ENCODE data around the gene MAML3. TPM values are rescaled to one million over a fixed set of nuclear protein-coding genes. Genes with fewer than 3 reads are reported as not detected.

MAML3 gene
- total and polyA plus RNA-seq, 12 donors, result 1.1 to 4.6 (median 2.6) TPM

- TF ChIP-seq CTCF (IDR thresholded peaks at IDR 0.05), result no peak
- no peaks in the 10 kb centered on the region for H3K27me3 ChIP-seq
- no peaks in the 10 kb centered on the region for H3K9me3 ChIP-seq
- H3K36me3 ChIP-seq, result no peaks in the 10 kb centered on the region
- DNase-seq, result no peak
- intact Hi-C loops (cut with DNase I), result loop anchor here in 1 of 10 donors (5.0 kb wide), 1 partner anchor 33 kb away; no protein-coding TSS in a partner anchor
- H3K4me3 ChIP-seq, result no peak overlapping the region
- no peak overlapping the region for H3K27ac ChIP-seq
- H3K4me1 ChIP-seq, result peaks cover 0 to 13% (median 0%) of the 10 kb centered on the region in 9 donors
- WGBS, 2 donors, result 87 to 88% methylated on average over 7 of the region's 7 CpGs
- ATAC-seq, result no peak
Observed at GRCh38 chr4:140109737-140110136, 44.2 kb downstream of the MAML3 start.

GRCh38 chr4:140109292-140109691 lies 44.7 kb downstream of the MAML3 start:
- Histone ChIP-seq H3K27me3 (no peaks in the 10 kb centered on the region), H3K9me3 (no peaks in the 10 kb centered on the region), H3K4me1 (peaks cover 0 to 13% (median 0%) of the 10 kb centered on the region in 9 donors), H3K36me3 (no peaks in the 10 kb centered on the region), H3K4me3 (no peak overlapping the region), H3K27ac (no peak overlapping the region)
- intact Hi-C loops (cut with DNase I), result loop anchor here in 1 of 10 donors (5.0 kb wide), 1 partner anchor 33 kb away; no protein-coding TSS in a partner anchor
- ATAC-seq (no peak), DNase-seq (no peak)
- no peak for TF ChIP-seq CTCF (IDR thresholded peaks at IDR 0.05)
- WGBS, 2 donors, result 74 to 79% methylated on average over 4 of the region's 4 CpGs

- peaks cover 0 to 17% (median 0%) of the 10 kb centered on the region in 9 donors for H3K4me1 ChIP-seq
- H3K36me3 ChIP-seq, result no peaks in the 10 kb centered on the region
- DNase-seq, result no peak
- no peaks in the 10 kb centered on the region for H3K27me3 ChIP-seq
- no peak overlapping the region for H3K4me3 ChIP-seq
- intact Hi-C loops (cut with DNase I), result loop anchor here in 1 of 10 donors (5.0 kb wide), 1 partner anchor 34 kb away; no protein-coding TSS in a partner anchor
- no peaks in the 10 kb centered on the region for H3K9me3 ChIP-seq
- no peak overlapping the region for H3K27ac ChIP-seq
- no peak for TF ChIP-seq CTCF (IDR thresholded peaks at IDR 0.05)
- no peak for ATAC-seq
Observed at GRCh38 chr4:140108713-140109230, 45.2 kb downstream of the MAML3 start.

GRCh38 chr4:140108243-140108642 lies 45.7 kb downstream of the MAML3 start:
- no peak for TF ChIP-seq CTCF (IDR thresholded peaks at IDR 0.05)
- H3K4me3 ChIP-seq, result no peak overlapping the region
- no peaks in the 10 kb centered on the region for H3K27me3 ChIP-seq
- WGBS, 2 donors, result 68 to 75% methylated on average over 4 of the region's 4 CpGs
- no peak for ATAC-seq
- H3K4me1 ChIP-seq, result peaks cover 0 to 22% (median 0%) of the 10 kb centered on the region in 9 donors
- no peak overlapping the region for H3K27ac ChIP-seq
- no peaks in the 10 kb centered on the region for H3K36me3 ChIP-seq
- DNase-seq, result no peak
- no peaks in the 10 kb centered on the region for H3K9me3 ChIP-seq
- intact Hi-C loops (cut with DNase I), result loop anchor here in 1 of 10 donors (5.0 kb wide), 1 partner anchor 34 kb away; no protein-coding TSS in a partner anchor

Data from heart right ventricle (tissue), 16 donors.